SU-DHL-6 (cell line): ENCODE measurements around the gene MSH3.

ENCODE experiments used
- EZH2phosphoT487 ChIP-seq: fragments of 200-600 bp; sonication (generic), shearing (Covaris generic); conservative IDR thresholded peaks from 2 replicates; pipeline ENCODE4 v1.6.1; 2018; ENCODE audit warnings: mild to moderate bottlenecking, antibody characterized with exemption, low read length, moderate library complexity, mixed read lengths
- TF ChIP-seq, protein P1 (sequence below): fragments of 200-600 bp; sonication (generic); IDR thresholded peaks from one replicate; pipeline ENCODE4 v1.5.1; 2017; ENCODE audit warnings: antibody characterized with exemption, mild to moderate bottlenecking, low read length, moderate library complexity; ENCODE audit not compliant: insufficient read depth, poor library complexity, severe bottlenecking

- TF ChIP-seq, protein P1, sequence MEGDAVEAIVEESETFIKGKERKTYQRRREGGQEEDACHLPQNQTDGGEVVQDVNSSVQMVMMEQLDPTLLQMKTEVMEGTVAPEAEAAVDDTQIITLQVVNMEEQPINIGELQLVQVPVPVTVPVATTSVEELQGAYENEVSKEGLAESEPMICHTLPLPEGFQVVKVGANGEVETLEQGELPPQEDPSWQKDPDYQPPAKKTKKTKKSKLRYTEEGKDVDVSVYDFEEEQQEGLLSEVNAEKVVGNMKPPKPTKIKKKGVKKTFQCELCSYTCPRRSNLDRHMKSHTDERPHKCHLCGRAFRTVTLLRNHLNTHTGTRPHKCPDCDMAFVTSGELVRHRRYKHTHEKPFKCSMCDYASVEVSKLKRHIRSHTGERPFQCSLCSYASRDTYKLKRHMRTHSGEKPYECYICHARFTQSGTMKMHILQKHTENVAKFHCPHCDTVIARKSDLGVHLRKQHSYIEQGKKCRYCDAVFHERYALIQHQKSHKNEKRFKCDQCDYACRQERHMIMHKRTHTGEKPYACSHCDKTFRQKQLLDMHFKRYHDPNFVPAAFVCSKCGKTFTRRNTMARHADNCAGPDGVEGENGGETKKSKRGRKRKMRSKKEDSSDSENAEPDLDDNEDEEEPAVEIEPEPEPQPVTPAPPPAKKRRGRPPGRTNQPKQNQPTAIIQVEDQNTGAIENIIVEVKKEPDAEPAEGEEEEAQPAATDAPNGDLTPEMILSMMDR, result no peak
- no peak for TF ChIP-seq EZH2phosphoT487
Measured at GRCh38 chr5:80763873-80764647, 109.6 kb downstream of the MSH3 start.
